GM18508 (cell line): Measurements from ENCODE around the gene UBE2G2.

Experiments used
- ATAC-seq: cut with Tn5 transposase; IDR thresholded peaks from one replicate; pipeline ENCODE4 v1.9.1; 2021; ENCODE audit warnings: moderate number of reproducible peaks; ENCODE audit not compliant: insufficient read depth, unreplicated experiment

The UBE2G2 gene

DNA sequence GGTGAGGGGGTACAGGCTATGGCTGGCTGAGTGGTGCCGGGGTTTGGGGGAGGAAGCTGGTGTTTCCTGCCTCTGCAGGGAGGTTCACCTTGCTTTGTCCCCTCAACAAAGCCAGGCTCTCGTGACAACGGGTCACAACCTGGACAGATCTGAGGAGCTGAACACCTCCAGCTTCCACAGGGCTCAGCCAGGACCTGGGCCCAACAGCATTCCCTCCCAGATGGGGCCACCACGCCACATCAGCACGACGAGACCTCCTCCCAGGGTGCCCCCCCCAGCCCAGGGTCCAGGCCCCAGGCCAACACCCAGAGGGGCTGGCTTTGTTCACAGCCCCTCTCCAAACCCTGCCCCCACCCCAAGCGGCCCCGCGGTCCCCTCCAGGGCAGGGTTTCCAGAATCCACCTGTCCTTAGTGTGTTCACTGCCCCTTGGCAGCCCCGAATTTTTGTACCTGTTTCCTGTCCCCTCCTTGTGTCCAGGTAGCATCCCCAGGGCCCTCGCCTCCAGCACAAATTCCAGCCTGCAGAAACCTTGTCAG is 34.7 kb downstream of the UBE2G2 start:
- ATAC-seq = no peak

DNA sequence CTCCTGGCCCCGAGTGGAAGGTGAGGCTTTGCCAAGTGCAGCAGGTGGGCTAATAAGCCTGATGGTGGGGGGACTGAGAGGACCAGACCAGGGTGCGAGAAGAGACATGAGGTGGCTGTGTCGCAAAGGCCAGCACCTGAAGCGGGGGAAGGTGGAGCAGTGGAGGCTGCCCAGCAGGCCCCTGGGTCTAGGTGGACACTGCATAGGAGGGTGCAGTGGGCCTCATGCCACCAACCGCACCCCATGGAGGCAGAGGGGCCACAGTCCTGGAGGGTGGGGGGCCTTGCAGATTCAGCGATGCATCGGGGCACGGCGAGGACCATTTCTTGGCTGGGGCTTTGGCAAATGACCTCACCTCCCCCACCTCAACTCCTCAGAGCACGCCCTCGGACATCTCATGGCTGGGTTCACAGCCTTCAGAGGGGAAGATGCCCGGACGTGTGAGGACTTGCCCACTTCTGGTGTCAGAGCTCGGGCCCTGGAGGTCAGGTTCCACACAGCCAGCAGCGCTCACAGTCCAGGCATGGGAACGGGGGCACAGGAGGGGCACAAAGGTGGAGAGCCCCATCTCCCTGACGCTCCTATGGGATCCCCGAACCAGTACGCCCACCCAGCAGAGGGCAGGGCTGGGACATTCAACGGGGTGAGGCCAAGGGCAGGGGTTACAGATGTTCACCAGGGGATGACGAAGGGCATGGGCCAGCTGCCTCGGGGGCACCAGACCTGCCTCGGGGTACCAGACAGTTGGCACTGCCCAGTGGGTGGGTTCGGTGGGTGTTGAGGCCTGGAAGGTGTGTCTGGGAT is 35.4 kb downstream of the UBE2G2 start:
- ATAC-seq = no peak

DNA sequence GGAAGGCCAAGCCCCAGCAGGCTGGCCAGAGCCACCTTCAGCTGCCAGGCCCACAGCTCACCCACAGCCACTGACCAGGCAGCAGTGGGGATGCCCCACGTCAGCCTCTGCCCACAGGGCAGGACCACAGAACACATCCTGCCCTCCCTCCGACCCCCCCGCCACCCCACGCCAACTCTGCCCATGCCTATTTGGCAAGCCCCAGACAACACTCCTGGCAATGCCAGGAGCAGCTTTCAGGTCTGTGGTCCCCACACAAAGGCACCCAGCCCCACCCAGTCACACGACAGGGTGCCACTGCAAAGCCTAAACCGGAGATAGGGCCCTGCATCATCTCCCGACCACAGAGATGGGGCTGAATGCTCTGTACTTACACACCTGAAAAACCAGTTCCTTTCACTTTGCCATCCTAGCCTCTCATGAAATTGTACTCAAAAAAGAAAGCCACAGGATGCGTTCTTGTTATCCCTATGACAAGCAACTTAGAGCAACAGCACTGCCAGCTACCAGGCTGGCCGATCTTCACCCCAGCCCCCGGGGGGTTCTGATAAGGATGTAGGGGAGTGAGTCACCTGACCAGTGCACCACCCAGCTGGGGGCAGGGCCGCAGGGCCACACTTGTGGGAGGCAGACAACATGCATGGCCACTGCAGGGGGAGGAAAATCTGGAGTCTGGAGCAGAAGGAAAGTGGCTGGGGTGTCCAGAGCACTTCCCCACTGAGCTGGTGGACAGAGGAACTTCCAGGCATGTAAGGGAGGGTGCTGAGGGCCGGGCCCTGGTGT is 36.2 kb downstream of the UBE2G2 start:
- ATAC-seq = no peak

DNA sequence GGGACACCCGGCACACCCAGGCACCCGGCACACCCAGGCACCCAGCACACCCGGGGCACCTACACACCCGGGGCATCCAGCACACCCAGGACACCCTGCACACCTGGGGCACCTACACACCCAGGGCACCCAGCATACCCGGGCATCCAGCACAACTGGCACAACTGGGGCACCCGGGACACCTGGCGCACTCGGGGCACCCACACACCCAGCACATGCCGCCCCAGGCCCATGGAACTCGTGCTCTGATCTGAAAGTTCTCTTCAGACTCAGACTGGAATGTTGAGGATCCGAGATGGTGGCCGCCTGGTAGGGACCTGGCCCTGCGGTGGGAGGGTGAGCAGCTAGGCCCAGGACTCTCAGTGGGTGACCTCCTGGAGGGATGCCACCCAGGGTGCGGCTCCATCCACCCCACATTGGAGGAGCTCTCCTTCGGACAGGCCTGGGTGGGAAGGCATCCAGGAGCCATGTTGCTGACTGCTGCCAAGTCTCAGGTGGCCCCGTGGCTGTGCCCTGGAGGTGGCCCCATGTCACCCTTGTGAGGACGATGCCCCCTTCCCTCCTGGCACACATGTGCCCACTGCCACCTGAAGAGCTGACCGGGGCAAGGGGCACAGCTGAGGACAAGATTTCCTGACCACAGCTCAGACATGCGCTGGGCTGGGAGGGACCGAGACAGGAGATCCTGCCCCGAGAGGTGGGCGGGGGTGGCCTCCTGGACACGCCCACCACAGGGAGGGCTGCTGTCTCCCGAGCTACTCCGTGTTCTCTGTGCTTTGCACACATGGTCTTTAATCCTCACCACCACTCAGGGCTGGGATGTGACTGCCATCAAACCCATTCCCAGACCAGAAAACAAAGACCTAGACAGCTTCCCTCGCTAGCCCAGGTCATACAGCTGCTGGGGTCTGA is 37.0 kb downstream of the UBE2G2 start:
- ATAC-seq = no peak

DNA sequence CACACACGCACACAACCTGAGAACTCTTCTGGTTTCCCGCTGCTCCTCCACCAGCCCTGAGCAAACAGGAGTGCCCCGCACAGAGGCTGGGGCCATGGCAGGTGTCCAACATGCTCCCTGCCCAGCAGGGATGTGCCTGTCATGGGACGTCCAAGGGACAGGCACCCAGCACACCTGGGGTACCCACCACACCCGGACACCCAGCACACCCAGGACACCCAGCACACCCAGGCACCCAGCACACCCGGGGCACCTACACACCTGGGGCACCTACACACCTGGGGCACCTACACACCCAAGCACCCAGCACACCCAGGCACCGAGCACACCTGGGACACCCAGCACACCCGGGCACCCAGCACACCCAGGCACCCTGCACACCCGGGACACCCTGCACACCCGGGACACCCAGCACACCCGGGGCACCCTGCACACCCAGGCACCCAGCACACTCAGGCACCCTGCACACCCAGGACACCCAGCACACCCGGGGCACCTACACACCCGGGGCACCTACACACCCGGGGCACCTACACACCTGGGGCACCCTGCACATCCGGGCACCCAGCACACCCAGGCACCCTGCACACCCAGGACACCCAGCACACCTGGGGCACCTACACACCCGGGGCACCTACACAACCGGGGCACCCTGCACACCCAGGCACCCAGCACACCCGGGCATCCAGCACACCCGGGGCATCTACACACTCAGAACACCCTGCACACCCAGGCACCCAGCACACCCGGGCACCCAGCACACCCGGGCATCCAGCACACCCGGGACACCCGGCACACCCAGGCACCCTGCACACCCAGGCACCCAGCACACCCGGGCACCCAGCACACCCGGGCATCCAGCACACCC is 37.9 kb downstream of the UBE2G2 start:
- no peak for ATAC-seq

DNA sequence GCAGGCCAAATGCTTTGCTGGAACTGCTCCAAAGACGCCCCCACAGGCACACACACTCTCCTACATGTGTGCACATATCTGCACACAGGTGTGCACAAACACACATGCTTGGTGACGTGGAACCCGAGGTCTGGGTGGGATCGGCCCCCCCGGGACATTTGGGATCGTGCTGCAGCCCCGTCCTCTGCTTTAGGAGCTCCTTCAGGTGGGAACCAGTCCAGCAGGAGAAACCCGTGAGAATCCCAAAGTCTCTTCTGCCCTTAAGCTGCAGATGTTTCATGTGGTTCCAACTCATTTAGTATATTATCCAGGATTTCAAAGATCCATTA is 38.6 kb downstream of the UBE2G2 start:
- ATAC-seq = no peak

DNA sequence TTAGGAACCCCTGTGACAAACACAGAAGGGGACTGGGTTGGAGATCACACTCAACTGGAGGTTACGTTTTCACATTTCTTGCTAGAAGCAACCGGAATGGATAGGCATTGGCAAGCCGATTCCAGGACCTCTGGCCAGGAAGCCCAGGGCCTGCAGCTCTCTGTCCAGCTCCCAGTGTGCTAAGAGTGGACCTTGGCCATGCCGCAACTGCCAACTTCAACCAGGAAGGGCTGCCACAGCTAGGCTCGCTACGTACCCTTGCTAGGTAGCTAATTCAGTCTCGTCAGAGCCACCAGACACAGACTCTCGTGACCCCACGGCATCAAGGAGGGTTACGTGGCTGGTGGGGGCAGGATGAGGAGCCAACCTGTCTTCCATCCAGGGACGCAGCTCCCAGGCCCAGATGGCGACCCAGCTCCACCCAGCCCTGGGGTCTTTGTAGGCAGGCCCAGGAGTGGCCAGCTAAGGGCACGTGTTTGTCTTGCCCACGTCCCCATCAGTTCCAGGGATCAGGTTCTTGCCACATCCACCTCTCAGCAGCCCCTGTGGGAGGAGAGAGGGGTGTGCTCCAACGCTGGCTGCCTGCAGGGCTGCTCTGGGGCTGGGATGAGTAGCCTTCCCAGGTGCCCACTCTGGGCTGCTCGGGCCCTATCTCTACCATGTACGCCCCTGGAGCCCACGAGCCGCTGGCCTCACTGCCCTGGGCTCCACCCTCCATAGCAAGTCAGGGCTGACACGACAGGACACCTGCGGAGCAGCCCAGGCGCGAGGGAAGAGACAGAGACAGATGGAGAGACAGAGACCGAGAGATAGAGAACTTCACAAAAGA is 39.2 kb downstream of the UBE2G2 start:
- ATAC-seq = no peak

DNA sequence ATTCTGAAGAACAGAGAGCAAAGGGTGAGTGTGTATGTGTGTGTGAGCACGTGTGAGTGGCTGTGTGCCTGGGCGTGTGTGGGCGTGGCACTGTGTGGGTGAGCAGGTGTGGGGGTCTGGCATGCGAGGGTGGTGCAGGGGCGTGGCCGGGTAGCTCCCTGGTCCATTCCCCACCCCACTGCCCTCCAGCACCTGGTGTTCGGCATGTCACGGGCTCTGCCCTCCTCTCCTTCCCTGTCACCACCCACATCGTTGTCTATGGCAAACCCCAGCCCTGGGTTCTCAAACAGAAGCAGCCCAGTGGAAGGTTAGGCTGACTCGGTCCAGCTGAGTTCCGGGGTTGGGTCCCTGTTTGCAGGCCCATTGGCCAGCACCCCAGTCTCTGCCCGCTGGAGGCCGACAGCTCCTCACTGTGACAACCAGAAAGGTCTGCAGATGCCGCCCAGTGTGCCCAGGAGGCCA is 39.8 kb downstream of the UBE2G2 start:
- no peak for ATAC-seq

DNA sequence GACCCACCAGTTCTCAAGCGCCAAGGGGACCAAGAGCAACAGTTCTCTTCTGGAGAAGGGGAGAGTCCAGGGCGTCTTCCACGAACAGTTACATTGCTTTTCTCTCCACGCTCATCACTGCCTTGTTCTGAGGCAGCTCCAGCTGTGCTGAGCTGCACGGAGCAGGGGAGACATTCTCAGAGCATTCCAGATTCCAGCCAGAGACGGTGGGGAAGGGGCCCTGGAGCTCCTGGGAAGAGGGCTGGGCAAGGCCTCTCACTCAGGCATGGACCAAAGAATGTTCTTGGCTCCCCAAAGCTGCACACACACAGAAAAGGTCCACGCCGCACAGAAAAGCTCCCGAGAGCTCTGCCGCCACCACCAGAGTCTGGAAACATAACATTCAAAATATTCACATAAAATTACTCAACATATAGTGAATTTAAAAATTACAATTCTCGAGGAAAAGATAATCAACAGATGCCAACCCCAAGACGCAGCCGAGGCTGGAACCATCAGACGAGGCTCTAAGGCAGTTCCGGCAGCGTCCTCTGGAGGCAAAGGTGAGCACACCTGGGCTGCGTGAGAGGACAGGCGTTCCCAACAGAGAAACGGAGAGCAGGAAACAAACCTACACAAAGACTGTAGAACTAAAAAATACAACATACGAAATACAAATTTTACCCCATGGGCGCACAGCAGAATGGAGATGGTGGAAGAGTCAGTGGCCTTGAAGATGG is 40.5 kb downstream of the UBE2G2 start:
- ATAC-seq = no peak

DNA sequence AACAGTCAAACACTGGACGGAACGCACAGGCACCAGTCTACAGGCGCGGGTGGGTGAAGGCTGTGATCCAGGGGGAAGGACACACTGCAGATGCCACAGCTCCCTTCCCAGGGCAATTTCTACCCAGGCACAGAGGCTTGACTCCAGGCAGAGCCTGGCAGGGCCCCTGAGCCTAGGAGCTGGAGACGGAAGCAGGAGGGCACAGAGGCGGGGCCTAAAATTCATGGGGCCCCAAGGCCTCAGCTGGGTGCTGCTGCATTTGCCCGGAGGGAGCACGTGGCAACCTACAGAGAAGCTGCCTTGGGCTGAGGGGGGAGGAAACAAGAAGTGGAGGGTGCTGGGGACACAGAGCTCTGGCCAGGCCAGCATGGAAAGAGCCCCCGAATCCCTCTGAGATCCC is 41.2 kb downstream of the UBE2G2 start:
- ATAC-seq = no peak

DNA sequence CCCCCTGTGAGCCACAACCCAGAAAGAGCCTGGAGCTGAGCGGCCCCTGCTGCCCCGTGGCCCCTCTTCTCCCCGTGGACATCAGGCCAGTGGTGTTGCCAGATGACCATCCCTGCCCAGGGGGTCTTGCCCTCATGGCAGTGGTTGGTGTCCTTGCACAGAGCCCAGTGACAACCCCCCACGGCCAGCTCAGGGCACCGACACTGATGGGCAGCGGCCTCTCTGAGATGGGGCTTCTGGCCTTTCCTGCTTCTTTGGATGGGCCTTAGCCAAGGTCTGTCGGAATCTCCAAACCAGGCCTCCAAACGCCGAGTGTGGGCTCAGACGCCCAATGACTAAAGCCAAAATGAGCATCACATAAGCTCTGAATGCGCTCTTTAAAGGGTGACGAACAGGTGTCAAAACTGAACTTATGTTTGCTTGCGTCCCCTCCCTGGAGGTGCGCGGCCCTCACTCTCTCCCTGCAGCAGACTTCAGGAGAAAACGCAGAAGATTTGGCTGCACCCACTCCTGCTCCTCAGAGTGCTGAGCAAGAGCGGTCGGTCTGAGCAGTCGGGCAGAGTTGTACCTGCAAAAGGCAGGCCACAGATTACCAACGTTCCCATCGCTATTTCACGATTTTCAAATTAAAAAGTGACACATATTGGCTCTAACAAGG is 41.9 kb downstream of the UBE2G2 start:
- ATAC-seq = no peak

DNA sequence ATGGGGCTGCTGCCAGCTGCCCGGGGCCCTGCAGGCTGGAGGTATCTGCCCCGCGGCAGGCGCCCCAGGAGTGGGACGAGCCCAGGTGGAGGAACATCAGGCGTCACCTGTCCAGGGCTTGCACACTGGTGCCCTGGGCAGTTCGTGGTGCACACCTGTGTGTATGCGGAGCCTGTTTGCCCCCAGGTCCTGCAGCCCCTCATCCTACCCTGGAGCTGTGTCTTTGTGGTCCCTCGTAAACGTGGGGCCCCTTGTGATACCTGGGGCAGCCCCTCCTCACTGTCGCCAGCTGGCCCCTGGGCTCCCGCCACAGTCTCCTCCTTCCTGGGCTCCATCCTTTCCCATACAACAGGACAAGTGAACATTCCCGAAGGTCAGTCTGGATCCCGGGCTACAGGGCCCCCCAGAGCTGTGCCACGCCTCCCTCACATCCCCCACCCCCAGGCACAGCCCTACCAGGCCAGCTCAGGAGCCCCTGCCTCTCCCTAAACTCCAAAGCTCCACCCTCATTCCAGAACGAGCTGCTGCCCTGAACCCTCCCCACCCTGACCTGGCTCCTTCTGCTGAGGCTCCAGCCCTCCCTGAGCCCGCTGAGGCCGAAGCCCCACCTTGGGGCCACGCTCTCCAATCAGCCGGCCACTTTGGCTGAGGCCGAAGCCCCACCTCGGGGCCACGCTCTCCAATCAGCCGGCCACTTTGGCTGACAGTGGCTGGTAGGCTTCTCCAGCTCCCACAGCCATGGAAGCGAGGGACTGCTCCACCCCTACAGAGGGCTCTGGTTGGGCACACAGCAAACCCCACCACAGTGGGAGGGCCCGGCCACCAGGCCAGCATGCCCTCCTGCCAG is 42.6 kb downstream of the UBE2G2 start:
- ATAC-seq = no peak

DNA sequence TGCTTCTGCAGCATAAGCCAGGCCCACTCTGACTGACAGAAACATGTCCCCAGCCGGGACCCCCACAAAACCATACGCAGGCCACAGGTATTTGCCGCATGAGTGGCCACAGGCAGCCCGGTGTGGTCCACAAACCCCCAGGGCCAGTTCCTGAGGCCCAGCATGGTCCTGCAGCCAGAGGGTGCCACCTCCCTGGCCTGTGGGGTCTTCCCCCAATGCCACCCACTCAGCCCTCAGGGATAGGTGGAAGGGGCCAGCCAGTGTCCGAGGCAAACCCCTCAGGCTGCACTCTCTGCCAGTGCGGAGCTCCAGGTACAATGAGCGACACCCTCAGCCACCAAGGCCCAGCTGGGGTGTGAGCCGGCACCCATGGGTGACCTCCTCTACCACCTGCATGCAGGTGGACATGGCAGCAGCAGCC is 43.5 kb downstream of the UBE2G2 start:
- ATAC-seq = no peak

DNA sequence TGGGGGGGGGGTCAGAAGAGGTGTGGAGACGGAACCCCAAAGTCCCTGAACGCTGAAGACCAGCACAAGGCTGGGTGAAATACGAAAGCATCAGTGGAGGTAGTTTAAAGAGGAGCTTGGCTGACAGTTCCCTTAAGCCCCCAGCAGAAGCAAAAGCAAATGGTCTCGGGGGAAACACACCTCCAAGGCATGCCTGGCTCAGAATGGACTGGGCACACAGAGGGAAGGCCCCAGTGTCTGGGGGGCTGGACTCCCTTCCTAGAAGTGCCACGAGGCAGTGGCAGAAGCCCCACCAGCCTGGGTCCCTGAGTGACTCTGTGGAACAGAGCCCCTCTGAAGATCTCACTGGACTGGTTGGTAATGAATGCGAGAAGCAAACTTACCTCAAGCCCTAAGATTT is 43.9 kb downstream of the UBE2G2 start:
- no peak for ATAC-seq

DNA sequence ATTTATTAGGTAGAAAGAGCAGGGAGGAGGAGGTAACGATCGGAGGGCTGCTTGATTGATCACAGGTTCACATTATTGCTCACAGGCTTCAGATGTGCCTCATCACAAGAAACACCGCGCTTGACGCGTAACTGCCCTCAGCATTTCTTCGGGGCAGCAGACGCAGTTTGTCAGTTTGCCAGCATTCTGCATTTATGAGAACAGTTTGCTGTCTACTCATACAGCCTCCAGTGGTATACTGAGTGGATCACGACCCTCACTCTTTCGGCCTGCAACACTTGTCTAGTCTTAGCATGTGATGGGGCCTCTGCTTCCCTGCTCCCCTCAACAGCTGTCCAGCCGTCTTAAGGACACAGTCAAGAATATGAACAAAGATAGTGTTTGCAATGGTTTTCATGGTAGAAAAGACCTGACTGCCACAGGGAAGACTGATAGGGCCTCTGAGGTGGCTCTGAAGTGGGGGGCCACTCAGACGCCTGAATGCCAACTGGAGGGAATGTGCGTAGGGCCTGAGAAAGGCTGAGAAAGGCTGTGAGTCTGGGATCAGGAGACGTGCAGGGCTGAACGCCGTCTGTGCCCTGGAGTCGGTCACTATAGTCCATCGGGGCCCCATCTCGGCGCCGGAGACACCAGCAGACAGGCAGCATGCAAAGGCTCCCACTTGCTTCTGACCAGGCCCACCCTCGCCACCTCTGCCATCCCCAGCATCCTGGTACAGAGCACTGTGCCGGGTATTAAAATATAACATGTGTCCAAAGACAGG is 45.0 kb downstream of the UBE2G2 start:
- ATAC-seq = no peak

DNA sequence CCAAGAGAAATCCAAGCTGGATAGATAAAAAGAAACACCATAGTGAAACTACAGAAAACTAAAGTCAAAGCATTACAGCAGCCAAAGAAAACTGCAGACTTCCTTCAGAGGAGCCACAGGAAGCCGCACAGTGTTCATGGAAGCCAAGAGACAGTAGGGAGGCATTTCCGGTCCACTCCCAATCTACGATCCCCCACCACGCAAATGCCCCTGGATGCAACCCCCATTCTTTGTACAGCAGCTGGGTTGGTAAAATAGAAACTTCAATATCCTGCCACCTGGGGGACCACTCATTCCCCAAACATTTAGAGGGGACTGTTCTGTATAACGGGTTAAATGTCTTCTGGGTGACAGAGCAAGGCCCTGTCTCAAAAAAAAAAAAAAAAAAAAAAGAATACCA is 46.4 kb downstream of the UBE2G2 start:
- ATAC-seq = no peak
